ENCODE measurements around the gene LRMDA.

LRMDA gene

DNA sequence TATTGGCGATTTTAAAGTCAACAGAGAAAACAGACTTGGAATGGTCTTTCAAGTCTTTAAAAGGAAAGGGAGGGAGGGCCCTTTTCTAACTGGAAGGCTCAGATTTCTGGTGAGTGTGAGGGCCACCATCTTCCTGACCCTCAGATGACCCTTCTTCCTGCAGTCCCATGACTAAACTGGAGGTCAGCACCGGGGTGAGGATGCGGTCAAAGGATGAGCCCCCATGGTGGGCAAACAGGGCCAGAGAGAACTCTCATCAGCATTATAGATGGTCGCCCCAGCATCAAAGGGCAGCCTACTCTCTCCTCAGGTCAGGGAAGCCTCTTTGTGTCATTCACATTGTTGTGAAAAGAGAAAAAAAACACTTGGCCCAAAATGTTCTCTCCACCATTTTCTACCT, 219.2 kb downstream of the LRMDA start:
- H3K4me1 ChIP-seq (ENCODE audit: insufficient read depth, low read length, poor library complexity, severe bottlenecking), result peaks cover 23% of the 10 kb centered on the region
- H4K20me1 ChIP-seq (ENCODE audit: insufficient read depth, low read length, poor library complexity, severe bottlenecking), result no peaks in the 10 kb centered on the region
- no peaks in the 10 kb centered on the region for H3K9me3 ChIP-seq (ENCODE audit: insufficient read depth, low read depth, low read length)
- H3K79me2 ChIP-seq (ENCODE audit: insufficient read depth, low read length), result no peaks in the 10 kb centered on the region
- H3K9ac ChIP-seq (ENCODE audit: low read depth, low read length, poor library complexity, severe bottlenecking), result no peak overlapping the region
- no peak overlapping the region for H3K4me3 ChIP-seq (ENCODE audit: low read length, poor library complexity, severe bottlenecking)
- no peak overlapping the region for H2AFZ ChIP-seq (ENCODE audit: low read length)
- TF ChIP-seq EZH2phosphoT487 (IDR thresholded peaks at IDR 0.05; ENCODE audit: borderline replicate concordance), result no peak
- no peak for TF ChIP-seq CTCF (conservative IDR thresholded peaks at IDR 0.05; ENCODE audit: low read length)
- H3K27me3 ChIP-seq (ENCODE audit: insufficient read depth, low read length, poor library complexity, severe bottlenecking), result no peaks in the 10 kb centered on the region
- H3F3A ChIP-seq (ENCODE audit: low read depth), result no peaks in the 10 kb centered on the region
- H3K9me2 ChIP-seq (replicated peaks; ENCODE audit: low read depth, low read length), result no peaks in the 10 kb centered on the region
- H3K4me2 ChIP-seq (ENCODE audit: low read depth, low read length, poor library complexity, severe bottlenecking), result no peak overlapping the region
- no peaks in the 10 kb centered on the region for H3K36me3 ChIP-seq (ENCODE audit: insufficient read depth, low read length)

DNA sequence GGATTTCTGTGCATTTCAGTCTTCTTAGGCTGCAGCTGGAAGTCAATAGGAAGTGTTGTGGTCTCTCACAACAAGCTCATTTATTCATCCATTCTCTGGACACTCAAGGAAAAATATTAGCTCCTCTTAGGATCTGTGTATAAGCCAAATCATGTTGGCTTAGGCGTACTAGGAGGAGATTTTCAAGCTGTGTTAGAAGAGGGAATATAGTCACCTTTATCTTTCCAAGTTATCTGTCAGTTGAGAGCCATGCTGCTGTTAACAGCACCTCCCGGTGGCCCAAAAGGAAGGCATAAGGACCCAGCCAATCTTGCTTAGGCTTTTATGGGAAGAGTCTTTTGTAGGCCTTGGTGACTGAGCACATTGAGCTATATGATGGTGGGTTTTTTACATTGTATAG, 220.0 kb downstream of the LRMDA start:
- no peaks in the 10 kb centered on the region for H3K79me2 ChIP-seq (ENCODE audit: insufficient read depth, low read length)
- no peaks in the 10 kb centered on the region for H3K27me3 ChIP-seq (ENCODE audit: insufficient read depth, low read length, poor library complexity, severe bottlenecking)
- no peaks in the 10 kb centered on the region for H3F3A ChIP-seq (ENCODE audit: low read depth)
- no peak overlapping the region for H3K4me3 ChIP-seq (ENCODE audit: low read length, poor library complexity, severe bottlenecking)
- H3K4me2 ChIP-seq (ENCODE audit: low read depth, low read length, poor library complexity, severe bottlenecking), result no peak overlapping the region
- no peaks in the 10 kb centered on the region for H3K9me3 ChIP-seq (ENCODE audit: insufficient read depth, low read depth, low read length)
- peaks cover 23% of the 10 kb centered on the region for H3K4me1 ChIP-seq (ENCODE audit: insufficient read depth, low read length, poor library complexity, severe bottlenecking)
- no peak overlapping the region for H3K9ac ChIP-seq (ENCODE audit: low read depth, low read length, poor library complexity, severe bottlenecking)
- TF ChIP-seq EZH2phosphoT487 (IDR thresholded peaks at IDR 0.05; ENCODE audit: borderline replicate concordance) (no peak), CTCF (conservative IDR thresholded peaks at IDR 0.05; ENCODE audit: low read length) (peak; percentile 65)
- H4K20me1 ChIP-seq (ENCODE audit: insufficient read depth, low read length, poor library complexity, severe bottlenecking), result no peaks in the 10 kb centered on the region
- H3K36me3 ChIP-seq (ENCODE audit: insufficient read depth, low read length), result no peaks in the 10 kb centered on the region
- H2AFZ ChIP-seq (ENCODE audit: low read length), result no peak overlapping the region
- H3K9me2 ChIP-seq (replicated peaks; ENCODE audit: low read depth, low read length), result no peaks in the 10 kb centered on the region

DNA sequence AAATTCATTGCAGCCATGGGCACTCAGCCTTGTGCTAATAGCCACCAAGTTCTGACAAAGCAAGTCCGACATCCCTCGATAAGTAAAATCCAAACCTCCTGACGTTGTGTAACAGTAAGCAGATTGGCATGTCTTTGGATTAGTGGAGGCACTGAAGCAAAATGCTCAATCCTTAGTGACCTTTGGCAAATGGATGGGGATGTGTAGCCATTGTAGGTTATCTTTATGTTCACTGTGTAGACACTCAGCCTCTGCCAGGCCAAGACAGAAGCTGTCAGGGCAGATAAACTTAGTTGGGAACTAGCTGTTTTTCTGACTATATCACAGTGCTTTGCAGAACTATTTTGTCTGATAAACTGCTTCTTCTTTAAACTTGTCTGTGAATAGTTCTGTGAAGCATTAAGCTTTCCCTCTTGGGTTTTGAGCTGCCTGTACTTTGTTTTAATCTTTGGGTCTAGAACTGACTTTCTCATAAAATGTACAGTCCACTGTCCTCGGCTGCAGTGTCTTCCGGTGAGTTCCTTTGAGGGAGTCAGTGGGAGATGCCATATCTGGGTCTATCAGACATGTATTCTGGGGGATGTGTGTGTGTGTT, 220.8 kb downstream of the LRMDA start:
- peaks cover 23% of the 10 kb centered on the region for H3K4me1 ChIP-seq (ENCODE audit: insufficient read depth, low read length, poor library complexity, severe bottlenecking)
- H3K9me3 ChIP-seq (ENCODE audit: insufficient read depth, low read depth, low read length), result no peaks in the 10 kb centered on the region
- no peak overlapping the region for H3K4me3 ChIP-seq (ENCODE audit: low read length, poor library complexity, severe bottlenecking)
- no peak overlapping the region for H3K4me2 ChIP-seq (ENCODE audit: low read depth, low read length, poor library complexity, severe bottlenecking)
- no peaks in the 10 kb centered on the region for H3K36me3 ChIP-seq (ENCODE audit: insufficient read depth, low read length)
- H2AFZ ChIP-seq (ENCODE audit: low read length), result no peak overlapping the region
- H3K9ac ChIP-seq (ENCODE audit: low read depth, low read length, poor library complexity, severe bottlenecking), result no peak overlapping the region
- TF ChIP-seq EZH2phosphoT487 (IDR thresholded peaks at IDR 0.05; ENCODE audit: borderline replicate concordance) (no peak), CTCF (conservative IDR thresholded peaks at IDR 0.05; ENCODE audit: low read length) (no peak)
- no peaks in the 10 kb centered on the region for H4K20me1 ChIP-seq (ENCODE audit: insufficient read depth, low read length, poor library complexity, severe bottlenecking)
- no peaks in the 10 kb centered on the region for H3F3A ChIP-seq (ENCODE audit: low read depth)
- no peaks in the 10 kb centered on the region for H3K79me2 ChIP-seq (ENCODE audit: insufficient read depth, low read length)
- no peaks in the 10 kb centered on the region for H3K9me2 ChIP-seq (replicated peaks; ENCODE audit: low read depth, low read length)
- no peaks in the 10 kb centered on the region for H3K27me3 ChIP-seq (ENCODE audit: insufficient read depth, low read length, poor library complexity, severe bottlenecking)

Data from Loucy (cell line).